ENCODE data around the gene C2orf76.
A peak's percentile ranks its signal among the peaks of the same experiment; 100 is the strongest.

C2orf76 gene

GRCh38 chr2:119339562-119339923 lies 27.1 kb downstream of the C2orf76 start:
- H3K4me3 ChIP-seq (replicated peaks; ENCODE audit: insufficient read depth, low read length): no peak overlapping the region
- TF ChIP-seq POLR2AphosphoS5 (IDR thresholded peaks at IDR 0.05; ENCODE audit: low read depth): no peak
- no peak for TF ChIP-seq SPI1 (IDR thresholded peaks at IDR 0.05; ENCODE audit: borderline replicate concordance, low read depth)
- TF ChIP-seq, protein P1, sequence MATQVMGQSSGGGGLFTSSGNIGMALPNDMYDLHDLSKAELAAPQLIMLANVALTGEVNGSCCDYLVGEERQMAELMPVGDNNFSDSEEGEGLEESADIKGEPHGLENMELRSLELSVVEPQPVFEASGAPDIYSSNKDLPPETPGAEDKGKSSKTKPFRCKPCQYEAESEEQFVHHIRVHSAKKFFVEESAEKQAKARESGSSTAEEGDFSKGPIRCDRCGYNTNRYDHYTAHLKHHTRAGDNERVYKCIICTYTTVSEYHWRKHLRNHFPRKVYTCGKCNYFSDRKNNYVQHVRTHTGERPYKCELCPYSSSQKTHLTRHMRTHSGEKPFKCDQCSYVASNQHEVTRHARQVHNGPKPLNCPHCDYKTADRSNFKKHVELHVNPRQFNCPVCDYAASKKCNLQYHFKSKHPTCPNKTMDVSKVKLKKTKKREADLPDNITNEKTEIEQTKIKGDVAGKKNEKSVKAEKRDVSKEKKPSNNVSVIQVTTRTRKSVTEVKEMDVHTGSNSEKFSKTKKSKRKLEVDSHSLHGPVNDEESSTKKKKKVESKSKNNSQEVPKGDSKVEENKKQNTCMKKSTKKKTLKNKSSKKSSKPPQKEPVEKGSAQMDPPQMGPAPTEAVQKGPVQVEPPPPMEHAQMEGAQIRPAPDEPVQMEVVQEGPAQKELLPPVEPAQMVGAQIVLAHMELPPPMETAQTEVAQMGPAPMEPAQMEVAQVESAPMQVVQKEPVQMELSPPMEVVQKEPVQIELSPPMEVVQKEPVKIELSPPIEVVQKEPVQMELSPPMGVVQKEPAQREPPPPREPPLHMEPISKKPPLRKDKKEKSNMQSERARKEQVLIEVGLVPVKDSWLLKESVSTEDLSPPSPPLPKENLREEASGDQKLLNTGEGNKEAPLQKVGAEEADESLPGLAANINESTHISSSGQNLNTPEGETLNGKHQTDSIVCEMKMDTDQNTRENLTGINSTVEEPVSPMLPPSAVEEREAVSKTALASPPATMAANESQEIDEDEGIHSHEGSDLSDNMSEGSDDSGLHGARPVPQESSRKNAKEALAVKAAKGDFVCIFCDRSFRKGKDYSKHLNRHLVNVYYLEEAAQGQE (IDR thresholded peaks at IDR 0.05; ENCODE audit: insufficient replicate concordance, low read depth): no peak
- TF ChIP-seq GABPA (IDR thresholded peaks at IDR 0.05; ENCODE audit: low read depth): no peak
- no peak for TF ChIP-seq CTCF (IDR thresholded peaks at IDR 0.05; ENCODE audit: insufficient read depth, low read length)
- DNase-seq (ENCODE audit: low read depth in 1 of 2, low spot score in 1 of 2): no peak
- H3K27me3 ChIP-seq (ENCODE audit: insufficient read depth, poor library complexity, severe bottlenecking): no peaks in the 10 kb centered on the region
- no peak overlapping the region for H3K27ac ChIP-seq (replicated peaks)

- peak; percentile 63 to 84 for DNase-seq (ENCODE audit: low read depth in 1 of 2, low spot score in 1 of 2)
- Histone ChIP-seq H3K4me3 (replicated peaks; ENCODE audit: insufficient read depth, low read length) (no peak overlapping the region), H3K27ac (replicated peaks) (no peak overlapping the region; the same call in 1 of the 2 replicates), H3K27me3 (ENCODE audit: insufficient read depth, poor library complexity, severe bottlenecking) (no peaks in the 10 kb centered on the region)
- TF ChIP-seq CTCF (IDR thresholded peaks at IDR 0.05; ENCODE audit: insufficient read depth, low read length) (no peak), SPI1 (IDR thresholded peaks at IDR 0.05; ENCODE audit: borderline replicate concordance, low read depth) (peak; percentile 57; the same call in 1 of the 2 replicates), POLR2AphosphoS5 (IDR thresholded peaks at IDR 0.05; ENCODE audit: low read depth) (0 out of 2 replicates have a peak, but pooled peaks have one; percentile 30), GABPA (IDR thresholded peaks at IDR 0.05; ENCODE audit: low read depth) (no peak)
- TF ChIP-seq, protein P1 (IDR thresholded peaks at IDR 0.05; ENCODE audit: insufficient replicate concordance, low read depth): no peak
Measured at GRCh38 chr2:119338826-119339561, 27.6 kb downstream of the C2orf76 start.

GRCh38 chr2:119338272-119338671 lies 28.4 kb downstream of the C2orf76 start:
- Histone ChIP-seq H3K4me3 (replicated peaks; ENCODE audit: insufficient read depth, low read length) (no peak overlapping the region), H3K27me3 (ENCODE audit: insufficient read depth, poor library complexity, severe bottlenecking) (no peaks in the 10 kb centered on the region), H3K27ac (replicated peaks) (no peak overlapping the region)
- no peak for DNase-seq (ENCODE audit: low read depth in 1 of 2, low spot score in 1 of 2)
- TF ChIP-seq CTCF (IDR thresholded peaks at IDR 0.05; ENCODE audit: insufficient read depth, low read length): no peak
- TF ChIP-seq SPI1 (IDR thresholded peaks at IDR 0.05; ENCODE audit: borderline replicate concordance, low read depth): peak; percentile 84

GRCh38 chr2:119337749-119338148 lies 28.9 kb downstream of the C2orf76 start:
- no peak for TF ChIP-seq SPI1 (IDR thresholded peaks at IDR 0.05; ENCODE audit: borderline replicate concordance, low read depth)
- no peak for TF ChIP-seq GABPA (IDR thresholded peaks at IDR 0.05; ENCODE audit: low read depth)
- no peak for TF ChIP-seq CTCF (IDR thresholded peaks at IDR 0.05; ENCODE audit: insufficient read depth, low read length)
- TF ChIP-seq, protein P1 (IDR thresholded peaks at IDR 0.05; ENCODE audit: insufficient replicate concordance, low read depth): no peak
- TF ChIP-seq POLR2AphosphoS5 (IDR thresholded peaks at IDR 0.05; ENCODE audit: low read depth): no peak
- Histone ChIP-seq H3K4me3 (replicated peaks; ENCODE audit: insufficient read depth, low read length) (no peak overlapping the region), H3K27me3 (ENCODE audit: insufficient read depth, poor library complexity, severe bottlenecking) (no peaks in the 10 kb centered on the region), H3K27ac (replicated peaks) (no peak overlapping the region)
- DNase-seq (ENCODE audit: low read depth in 1 of 2, low spot score in 1 of 2): no peak
